Measurements from ENCODE around the gene FOXP4. TPM values are rescaled to one million over a fixed set of nuclear protein-coding genes. Genes with fewer than 3 reads are reported as not detected.

FOXP4 gene
- polyA plus RNA-seq, 1 donor, result 129 TPM

DNA sequence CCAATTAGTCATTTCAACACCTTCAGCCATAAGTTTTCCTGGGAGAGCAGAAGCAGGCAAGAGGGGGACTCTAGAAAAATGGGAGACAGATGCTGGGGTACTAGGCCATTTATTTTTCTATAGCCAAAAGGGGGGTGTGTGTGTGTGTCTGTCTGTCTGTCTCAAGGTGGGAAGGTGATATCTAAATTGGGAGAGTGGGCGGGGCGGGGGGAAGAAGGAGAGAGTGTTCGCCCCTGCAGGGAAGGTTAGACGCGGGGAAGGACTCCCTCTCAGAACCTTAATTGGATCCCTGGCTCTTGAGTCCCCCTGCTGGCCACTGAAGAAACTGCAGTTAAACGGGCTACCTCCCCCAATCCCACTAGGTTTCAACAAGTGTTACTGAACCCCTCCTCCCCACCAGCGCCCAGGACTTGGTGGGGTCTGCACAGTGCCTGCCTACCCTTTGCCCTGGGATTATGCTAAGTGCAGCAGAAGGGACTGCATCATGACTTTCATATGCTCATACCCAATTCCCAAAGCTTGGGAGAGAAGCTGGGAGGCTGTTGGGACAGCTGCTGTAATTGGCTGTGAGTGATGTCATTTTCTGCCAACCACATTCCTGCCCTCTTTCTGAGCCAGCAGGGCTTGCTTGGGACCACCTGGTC lies 45.8 kb downstream of the FOXP4 start:
- Histone ChIP-seq H3K9me3 (ENCODE audit: control insufficient read depth, low read depth, low read length) (no peaks in the 10 kb centered on the region), H3K36me3 (ENCODE audit: control insufficient read depth, insufficient read depth, low read length) (peaks cover 93% of the 10 kb centered on the region), H3K27ac (ENCODE audit: low read length) (peak overlapping the region; percentile 69), H3K4me3 (ENCODE audit: low read length) (no peak overlapping the region), H3K4me1 (ENCODE audit: control insufficient read depth, insufficient read depth, low read length) (peaks cover 46% of the 10 kb centered on the region), H3K27me3 (ENCODE audit: control insufficient read depth, insufficient read depth, low read length) (no peaks in the 10 kb centered on the region)
- WGBS (ENCODE audit: insufficient coverage, low lambda C conversion rate), result no CpG with 5 or more reads among the region's 7 CpGs
- peak; percentile 57 to 71 for DNase-seq

DNA sequence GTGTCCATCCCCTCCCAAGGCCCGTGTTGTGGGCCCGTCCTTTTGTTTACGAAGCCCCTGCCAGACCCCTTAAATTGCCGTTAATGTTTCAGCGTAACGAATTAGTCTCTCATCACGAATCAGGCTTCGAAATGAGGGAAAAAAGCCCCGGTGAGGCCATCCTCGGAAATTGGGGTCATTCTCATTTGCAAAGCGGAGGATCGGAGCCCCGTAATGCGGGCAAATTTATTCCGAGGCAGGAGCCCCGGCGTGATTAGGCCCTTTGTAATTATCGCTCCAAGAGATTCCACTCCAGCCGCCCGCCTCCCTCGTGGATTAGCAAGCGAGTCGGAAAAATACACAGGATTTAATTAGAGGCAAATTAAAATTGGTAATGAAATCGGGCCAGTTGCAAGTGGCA lies 47.2 kb downstream of the FOXP4 start:
- no peaks in the 10 kb centered on the region for H3K27me3 ChIP-seq (ENCODE audit: control insufficient read depth, insufficient read depth, low read length)
- DNase-seq, result no peak
- no peaks in the 10 kb centered on the region for H3K9me3 ChIP-seq (ENCODE audit: control insufficient read depth, low read depth, low read length)
- H3K27ac ChIP-seq (ENCODE audit: low read length), result no peak overlapping the region
- WGBS (ENCODE audit: insufficient coverage, low lambda C conversion rate), result 100% methylated on average over 1 of the region's 24 CpGs
- peaks cover 33% of the 10 kb centered on the region for H3K4me1 ChIP-seq (ENCODE audit: control insufficient read depth, insufficient read depth, low read length)
- peaks cover 91% of the 10 kb centered on the region for H3K36me3 ChIP-seq (ENCODE audit: control insufficient read depth, insufficient read depth, low read length)
- H3K4me3 ChIP-seq (ENCODE audit: low read length), result no peak overlapping the region

DNA sequence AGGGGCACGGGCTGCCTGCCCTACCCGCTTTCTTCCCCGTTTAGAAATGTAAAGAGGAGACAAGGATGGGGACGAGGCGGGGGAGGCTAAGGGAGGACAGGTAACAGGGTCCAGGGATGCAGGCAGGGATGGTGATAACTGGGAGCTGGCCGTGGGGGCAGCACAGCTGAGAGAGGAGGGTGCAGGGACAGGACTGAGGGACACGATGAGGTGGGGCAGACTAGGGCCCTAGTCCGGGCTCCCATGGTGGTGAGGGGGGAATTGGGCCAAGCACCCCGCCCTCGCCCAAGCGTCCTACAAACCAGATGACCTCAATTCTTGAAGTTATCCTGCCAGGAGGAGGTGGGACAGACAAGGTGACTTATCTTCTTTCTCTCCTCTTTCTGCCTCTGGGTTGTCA lies 47.7 kb downstream of the FOXP4 start:
- no peak overlapping the region for H3K27ac ChIP-seq (ENCODE audit: low read length)
- peaks cover 28% of the 10 kb centered on the region for H3K4me1 ChIP-seq (ENCODE audit: control insufficient read depth, insufficient read depth, low read length)
- H3K36me3 ChIP-seq (ENCODE audit: control insufficient read depth, insufficient read depth, low read length), result peaks cover 91% of the 10 kb centered on the region
- no peak for DNase-seq
- H3K27me3 ChIP-seq (ENCODE audit: control insufficient read depth, insufficient read depth, low read length), result no peaks in the 10 kb centered on the region
- no CpG with 5 or more reads among the region's 11 CpGs for WGBS (ENCODE audit: insufficient coverage, low lambda C conversion rate)
- H3K4me3 ChIP-seq (ENCODE audit: low read length), result no peak overlapping the region
- H3K9me3 ChIP-seq (ENCODE audit: control insufficient read depth, low read depth, low read length), result no peaks in the 10 kb centered on the region

DNA sequence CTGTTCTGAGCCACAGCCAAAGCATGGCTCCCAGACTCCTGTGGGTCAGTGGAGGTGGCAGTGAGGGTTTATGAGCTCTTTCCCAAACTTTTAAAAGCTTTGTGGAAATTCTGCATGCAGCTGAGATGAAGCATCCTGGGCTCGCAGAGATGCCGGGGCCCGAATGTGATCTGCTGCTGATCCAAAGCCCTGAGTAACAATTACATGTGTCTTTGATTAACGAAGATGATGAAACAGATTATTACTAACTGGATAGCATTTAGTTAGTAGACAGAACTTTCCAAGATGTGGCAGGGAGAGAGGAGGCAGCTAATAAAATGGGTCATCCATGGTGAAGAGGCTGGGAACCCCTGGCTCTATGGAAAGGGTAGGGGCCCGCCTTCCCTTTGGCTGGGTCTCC lies 48.1 kb downstream of the FOXP4 start:
- no peaks in the 10 kb centered on the region for H3K27me3 ChIP-seq (ENCODE audit: control insufficient read depth, insufficient read depth, low read length)
- no peak for DNase-seq
- no CpG with 5 or more reads among the region's 5 CpGs for WGBS (ENCODE audit: insufficient coverage, low lambda C conversion rate)
- peaks cover 23% of the 10 kb centered on the region for H3K4me1 ChIP-seq (ENCODE audit: control insufficient read depth, insufficient read depth, low read length)
- H3K36me3 ChIP-seq (ENCODE audit: control insufficient read depth, insufficient read depth, low read length), result peaks cover 91% of the 10 kb centered on the region
- no peaks in the 10 kb centered on the region for H3K9me3 ChIP-seq (ENCODE audit: control insufficient read depth, low read depth, low read length)
- no peak overlapping the region for H3K4me3 ChIP-seq (ENCODE audit: low read length)
- H3K27ac ChIP-seq (ENCODE audit: low read length), result no peak overlapping the region

GRCh38 chr6:41594766-41595165 lies 48.6 kb downstream of the FOXP4 start:
- Histone ChIP-seq H3K36me3 (ENCODE audit: control insufficient read depth, insufficient read depth, low read length) (peaks cover 91% of the 10 kb centered on the region), H3K4me1 (ENCODE audit: control insufficient read depth, insufficient read depth, low read length) (peaks cover 20% of the 10 kb centered on the region), H3K27ac (ENCODE audit: low read length) (no peak overlapping the region), H3K4me3 (ENCODE audit: low read length) (no peak overlapping the region), H3K27me3 (ENCODE audit: control insufficient read depth, insufficient read depth, low read length) (no peaks in the 10 kb centered on the region), H3K9me3 (ENCODE audit: control insufficient read depth, low read depth, low read length) (no peaks in the 10 kb centered on the region)
- no peak for DNase-seq
- no CpG with 5 or more reads among the region's 15 CpGs for WGBS (ENCODE audit: insufficient coverage, low lambda C conversion rate)

DNA sequence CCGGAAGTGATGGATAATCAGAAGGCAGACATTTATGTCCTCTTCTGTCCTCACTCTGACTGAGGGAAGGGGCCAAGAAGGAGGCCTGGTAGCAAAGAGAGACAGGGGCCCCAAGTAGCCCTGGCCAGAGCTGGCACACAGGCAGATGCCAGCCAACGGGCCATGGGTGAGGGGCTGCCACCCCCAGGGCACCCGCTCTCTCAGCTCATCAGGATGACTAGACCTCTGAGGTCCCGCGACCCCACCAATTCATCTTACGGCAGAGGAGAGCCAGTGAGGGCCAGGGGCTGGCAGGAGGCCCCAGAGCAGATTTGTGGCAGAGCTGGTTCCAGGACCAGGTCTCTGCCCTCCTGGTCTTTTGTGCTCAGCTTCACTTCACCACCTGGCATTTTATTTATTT lies 49.0 kb downstream of the FOXP4 start:
- H3K4me1 ChIP-seq (ENCODE audit: control insufficient read depth, insufficient read depth, low read length), result peaks cover 16% of the 10 kb centered on the region
- H3K36me3 ChIP-seq (ENCODE audit: control insufficient read depth, insufficient read depth, low read length), result peaks cover 91% of the 10 kb centered on the region
- H3K27ac ChIP-seq (ENCODE audit: low read length), result no peak overlapping the region
- DNase-seq, result no peak
- no peak overlapping the region for H3K4me3 ChIP-seq (ENCODE audit: low read length)
- no peaks in the 10 kb centered on the region for H3K27me3 ChIP-seq (ENCODE audit: control insufficient read depth, insufficient read depth, low read length)
- WGBS (ENCODE audit: insufficient coverage, low lambda C conversion rate), result no CpG with 5 or more reads among the region's 6 CpGs
- no peaks in the 10 kb centered on the region for H3K9me3 ChIP-seq (ENCODE audit: control insufficient read depth, low read depth, low read length)

DNA sequence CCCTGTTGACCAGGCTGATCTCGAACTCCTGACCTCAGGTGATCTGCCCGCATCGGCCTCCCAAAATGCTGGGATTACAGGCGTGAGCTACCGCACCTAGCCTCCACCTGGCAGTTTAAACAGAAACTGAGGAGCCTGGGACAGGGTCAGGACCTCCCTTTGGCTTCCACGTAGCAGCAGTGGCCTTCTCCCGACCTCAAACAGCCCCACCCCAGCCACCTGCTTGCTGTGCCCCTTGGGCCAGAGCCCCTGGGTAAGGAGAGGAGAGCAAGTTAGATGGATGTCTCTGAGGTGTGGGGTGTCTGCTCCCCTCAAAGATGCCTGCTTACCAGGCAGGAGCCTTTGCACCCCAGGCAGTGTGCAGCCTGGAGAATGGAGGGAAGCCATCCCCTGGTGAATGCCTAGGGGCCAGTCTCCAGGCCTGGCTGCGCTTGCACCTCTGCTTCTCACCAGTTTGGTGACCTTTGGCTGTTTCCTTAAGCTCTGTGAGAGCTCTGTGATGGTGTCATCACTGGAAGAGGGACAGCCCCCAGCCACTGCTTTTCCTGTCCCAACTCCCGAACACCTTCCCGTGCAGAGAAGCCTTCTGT lies 50.0 kb downstream of the FOXP4 start:
- no peak overlapping the region for H3K27ac ChIP-seq (ENCODE audit: low read length)
- WGBS (ENCODE audit: insufficient coverage, low lambda C conversion rate), result no CpG with 5 or more reads among the region's 10 CpGs
- peaks cover 7% of the 10 kb centered on the region for H3K4me1 ChIP-seq (ENCODE audit: control insufficient read depth, insufficient read depth, low read length)
- no peak for DNase-seq
- no peaks in the 10 kb centered on the region for H3K27me3 ChIP-seq (ENCODE audit: control insufficient read depth, insufficient read depth, low read length)
- peaks cover 92% of the 10 kb centered on the region for H3K36me3 ChIP-seq (ENCODE audit: control insufficient read depth, insufficient read depth, low read length)
- no peak overlapping the region for H3K4me3 ChIP-seq (ENCODE audit: low read length)
- H3K9me3 ChIP-seq (ENCODE audit: control insufficient read depth, low read depth, low read length), result no peaks in the 10 kb centered on the region

DNA sequence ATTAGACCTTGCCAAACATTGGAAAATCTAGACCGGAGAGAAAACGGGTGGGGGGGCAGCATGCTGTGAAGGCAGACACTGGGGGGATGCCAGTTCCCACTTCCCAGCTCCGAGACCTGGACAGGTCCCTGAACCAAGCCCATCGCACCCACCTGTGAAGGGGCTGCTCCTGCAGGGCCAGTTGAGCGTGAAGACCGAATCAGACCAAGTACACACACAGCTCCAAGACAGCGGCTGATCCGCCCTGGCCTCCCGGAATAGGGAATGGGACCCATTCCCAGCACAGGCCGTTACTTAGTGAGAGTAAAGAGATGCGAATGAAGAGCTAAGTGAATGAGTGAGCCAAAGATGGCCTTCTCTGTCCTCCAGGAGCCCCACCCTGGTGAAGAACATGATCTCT lies 50.6 kb downstream of the FOXP4 start:
- WGBS (ENCODE audit: insufficient coverage, low lambda C conversion rate), result no CpG with 5 or more reads among the region's 11 CpGs
- Histone ChIP-seq H3K4me3 (ENCODE audit: low read length) (no peak overlapping the region), H3K36me3 (ENCODE audit: control insufficient read depth, insufficient read depth, low read length) (peaks cover 88% of the 10 kb centered on the region), H3K27me3 (ENCODE audit: control insufficient read depth, insufficient read depth, low read length) (no peaks in the 10 kb centered on the region), H3K27ac (ENCODE audit: low read length) (no peak overlapping the region), H3K9me3 (ENCODE audit: control insufficient read depth, low read depth, low read length) (no peaks in the 10 kb centered on the region), H3K4me1 (ENCODE audit: control insufficient read depth, insufficient read depth, low read length) (peaks cover 1% of the 10 kb centered on the region)
- no peak for DNase-seq

DNA sequence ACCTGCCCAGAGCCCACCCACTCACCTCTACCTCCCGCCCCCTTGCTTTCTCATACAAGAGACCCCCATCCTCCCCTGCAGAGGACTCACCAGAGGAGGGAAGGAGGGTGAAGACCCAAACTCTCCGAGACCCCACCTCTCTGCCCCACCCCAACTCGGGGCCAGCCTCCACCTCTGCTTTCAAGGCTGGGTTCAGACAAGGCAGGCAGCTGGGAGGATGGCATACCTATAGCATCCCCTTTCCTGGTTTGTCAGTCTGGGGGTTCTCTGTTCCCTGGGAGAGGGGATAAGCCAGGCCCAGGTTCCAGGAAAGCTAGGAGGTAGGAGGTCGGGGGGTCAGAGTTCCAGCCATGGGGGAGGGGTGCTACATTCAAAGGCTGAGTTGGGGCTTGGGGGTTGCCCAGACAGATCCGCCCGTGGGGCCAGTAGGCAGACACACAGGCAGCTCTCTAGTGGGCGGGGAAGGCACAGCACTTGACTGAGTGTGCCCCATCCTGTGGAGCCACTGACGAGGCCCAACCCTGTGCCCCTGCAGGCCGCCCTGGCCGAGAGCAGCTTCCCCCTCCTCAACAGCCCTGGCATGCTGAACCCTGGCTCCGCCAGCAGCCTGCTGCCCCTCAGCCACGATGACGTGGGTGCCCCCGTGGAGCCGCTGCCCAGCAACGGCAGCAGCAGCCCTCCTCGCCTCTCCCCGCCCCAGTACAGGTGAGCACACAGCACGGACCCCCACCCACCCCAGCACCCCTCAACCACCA lies 51.2 kb downstream of the FOXP4 start:
- Histone ChIP-seq H3K27ac (ENCODE audit: low read length) (no peak overlapping the region), H3K4me1 (ENCODE audit: control insufficient read depth, insufficient read depth, low read length) (peaks cover 2% of the 10 kb centered on the region), H3K4me3 (ENCODE audit: low read length) (no peak overlapping the region), H3K36me3 (ENCODE audit: control insufficient read depth, insufficient read depth, low read length) (peaks cover 84% of the 10 kb centered on the region), H3K9me3 (ENCODE audit: control insufficient read depth, low read depth, low read length) (no peaks in the 10 kb centered on the region), H3K27me3 (ENCODE audit: control insufficient read depth, insufficient read depth, low read length) (no peaks in the 10 kb centered on the region)
- DNase-seq, result no peak
- WGBS (ENCODE audit: insufficient coverage, low lambda C conversion rate), result no CpG with 5 or more reads among the region's 19 CpGs

GRCh38 chr6:41598670-41599014 lies 52.5 kb downstream of the FOXP4 start:
- no CpG with 5 or more reads among the region's 8 CpGs for WGBS (ENCODE audit: insufficient coverage, low lambda C conversion rate)
- peaks cover 74% of the 10 kb centered on the region for H3K36me3 ChIP-seq (ENCODE audit: control insufficient read depth, insufficient read depth, low read length)
- H3K9me3 ChIP-seq (ENCODE audit: control insufficient read depth, low read depth, low read length), result no peaks in the 10 kb centered on the region
- H3K4me1 ChIP-seq (ENCODE audit: control insufficient read depth, insufficient read depth, low read length), result peaks cover 10% of the 10 kb centered on the region
- DNase-seq, result no peak
- H3K27me3 ChIP-seq (ENCODE audit: control insufficient read depth, insufficient read depth, low read length), result no peaks in the 10 kb centered on the region
- no peak overlapping the region for H3K27ac ChIP-seq (ENCODE audit: low read length)
- no peak overlapping the region for H3K4me3 ChIP-seq (ENCODE audit: low read length)

All from large intestine (tissue), 3 donors.